ENCODE results near the gene CLASP1.

Gene CLASP1

GRCh38 chr2:121520641-121520994 is 128.6 kb downstream of the CLASP1 start:
- ATAC-seq: no peak
- TF ChIP-seq ZNF70 (CRISPR knock-in tag; IDR thresholded peaks at IDR 0.05) (no peak), TSHZ2 (CRISPR knock-in tag; IDR thresholded peaks at IDR 0.05) (no peak), ZFP30 (CRISPR knock-in tag; IDR thresholded peaks at IDR 0.05) (no peak), ZNF8 (CRISPR knock-in tag; IDR thresholded peaks at IDR 0.05) (no peak), ZNF565 (CRISPR knock-in tag; conservative IDR thresholded peaks at IDR 0.05; ENCODE audit: low read depth) (no peak), PPARA (CRISPR knock-in tag; IDR thresholded peaks at IDR 0.05; ENCODE audit: borderline replicate concordance) (no peak), TCF4 (CRISPR knock-in tag; IDR thresholded peaks at IDR 0.05; ENCODE audit: borderline replicate concordance) (no peak), ZC3H10 (CRISPR knock-in tag; IDR thresholded peaks at IDR 0.05) (no peak)
- TF ChIP-seq, protein P1, sequence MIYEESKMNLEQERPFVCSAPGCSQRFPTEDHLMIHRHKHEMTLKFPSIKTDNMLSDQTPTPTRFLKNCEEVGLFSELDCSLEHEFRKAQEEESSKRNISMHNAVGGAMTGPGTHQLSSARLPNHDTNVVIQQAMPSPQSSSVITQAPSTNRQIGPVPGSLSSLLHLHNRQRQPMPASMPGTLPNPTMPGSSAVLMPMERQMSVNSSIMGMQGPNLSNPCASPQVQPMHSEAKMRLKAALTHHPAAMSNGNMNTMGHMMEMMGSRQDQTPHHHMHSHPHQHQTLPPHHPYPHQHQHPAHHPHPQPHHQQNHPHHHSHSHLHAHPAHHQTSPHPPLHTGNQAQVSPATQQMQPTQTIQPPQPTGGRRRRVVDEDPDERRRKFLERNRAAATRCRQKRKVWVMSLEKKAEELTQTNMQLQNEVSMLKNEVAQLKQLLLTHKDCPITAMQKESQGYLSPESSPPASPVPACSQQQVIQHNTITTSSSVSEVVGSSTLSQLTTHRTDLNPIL (CRISPR knock-in tag; IDR thresholded peaks at IDR 0.05; ENCODE audit: low read depth): no peak
- TF ChIP-seq, protein P2, sequence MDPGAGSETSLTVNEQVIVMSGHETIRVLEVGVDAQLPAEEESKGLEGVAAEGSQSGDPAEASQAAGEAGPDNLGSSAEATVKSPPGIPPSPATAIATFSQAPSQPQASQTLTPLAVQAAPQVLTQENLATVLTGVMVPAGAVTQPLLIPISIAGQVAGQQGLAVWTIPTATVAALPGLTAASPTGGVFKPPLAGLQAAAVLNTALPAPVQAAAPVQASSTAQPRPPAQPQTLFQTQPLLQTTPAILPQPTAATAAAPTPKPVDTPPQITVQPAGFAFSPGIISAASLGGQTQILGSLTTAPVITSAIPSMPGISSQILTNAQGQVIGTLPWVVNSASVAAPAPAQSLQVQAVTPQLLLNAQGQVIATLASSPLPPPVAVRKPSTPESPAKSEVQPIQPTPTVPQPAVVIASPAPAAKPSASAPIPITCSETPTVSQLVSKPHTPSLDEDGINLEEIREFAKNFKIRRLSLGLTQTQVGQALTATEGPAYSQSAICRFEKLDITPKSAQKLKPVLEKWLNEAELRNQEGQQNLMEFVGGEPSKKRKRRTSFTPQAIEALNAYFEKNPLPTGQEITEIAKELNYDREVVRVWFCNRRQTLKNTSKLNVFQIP (CRISPR knock-in tag; IDR thresholded peaks at IDR 0.05; ENCODE audit: borderline replicate concordance, low read depth): no peak

DNA sequence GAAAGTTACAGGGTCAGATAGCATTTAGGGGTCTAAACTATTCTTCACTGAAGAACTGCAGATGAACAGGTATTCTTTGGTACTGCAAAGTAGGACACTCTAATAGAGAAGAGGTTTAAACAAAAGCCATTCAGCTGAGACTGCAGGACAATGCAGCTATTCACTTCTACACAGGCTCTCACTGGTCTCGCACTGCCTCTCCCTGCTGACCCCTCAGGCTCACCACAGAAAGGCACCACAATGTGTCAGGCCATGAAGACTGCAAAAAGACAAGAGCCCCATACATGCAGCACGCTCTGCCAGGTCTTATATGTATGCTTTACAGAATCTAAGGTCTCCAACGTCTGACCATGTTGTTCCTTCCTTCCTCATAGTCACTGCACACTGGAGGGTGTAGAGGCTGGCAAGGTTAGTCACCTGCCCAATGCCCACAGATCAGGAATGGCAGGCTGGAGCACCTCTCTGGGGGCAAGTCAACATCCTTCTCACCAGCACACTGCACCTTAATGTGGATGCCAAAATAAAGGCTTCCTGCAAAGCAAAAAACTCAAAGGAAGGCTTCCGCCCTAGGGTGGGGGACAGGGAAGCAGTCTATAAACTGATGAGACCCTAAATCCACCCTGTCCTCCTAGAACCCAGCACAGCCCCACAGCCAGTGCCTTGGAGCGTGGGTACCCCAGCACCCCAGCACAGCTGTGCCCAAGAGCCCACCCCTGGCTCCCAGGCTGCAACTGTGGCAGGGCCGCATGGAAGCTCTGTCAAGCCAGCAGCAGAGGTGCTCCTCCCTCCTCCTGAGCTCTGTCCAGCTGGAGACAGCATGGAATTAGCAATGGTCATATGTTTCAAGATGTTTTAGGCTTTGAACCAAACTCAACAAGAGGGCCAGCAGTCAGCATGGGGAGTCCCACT is 129.3 kb downstream of the CLASP1 start:
- no peak for ATAC-seq
- TF ChIP-seq TCF4 (CRISPR knock-in tag; IDR thresholded peaks at IDR 0.05; ENCODE audit: borderline replicate concordance): no peak
- no peak for TF ChIP-seq ZNF565 (CRISPR knock-in tag; conservative IDR thresholded peaks at IDR 0.05; ENCODE audit: low read depth)
- TF ChIP-seq ZNF8 (CRISPR knock-in tag; IDR thresholded peaks at IDR 0.05): no peak
- no peak for TF ChIP-seq PPARA (CRISPR knock-in tag; IDR thresholded peaks at IDR 0.05; ENCODE audit: borderline replicate concordance)
- TF ChIP-seq OSR1 (CRISPR knock-in tag; IDR thresholded peaks at IDR 0.05): no peak
- TF ChIP-seq GLIS3 (CRISPR knock-in tag; IDR thresholded peaks at IDR 0.05): no peak
- no peak for TF ChIP-seq ARNTL (CRISPR knock-in tag; IDR thresholded peaks at IDR 0.05; ENCODE audit: borderline replicate concordance, low read depth)
- TF ChIP-seq ZFP3 (CRISPR knock-in tag; IDR thresholded peaks at IDR 0.05): no peak
- TF ChIP-seq, protein P2 (CRISPR knock-in tag; IDR thresholded peaks at IDR 0.05; ENCODE audit: borderline replicate concordance, low read depth): no peak
- no peak for TF ChIP-seq RARB (CRISPR knock-in tag; IDR thresholded peaks at IDR 0.05)
- no peak for TF ChIP-seq BACH2 (CRISPR knock-in tag; IDR thresholded peaks at IDR 0.05; ENCODE audit: borderline replicate concordance)
- TF ChIP-seq ZC3H10 (CRISPR knock-in tag; IDR thresholded peaks at IDR 0.05): no peak

DNA sequence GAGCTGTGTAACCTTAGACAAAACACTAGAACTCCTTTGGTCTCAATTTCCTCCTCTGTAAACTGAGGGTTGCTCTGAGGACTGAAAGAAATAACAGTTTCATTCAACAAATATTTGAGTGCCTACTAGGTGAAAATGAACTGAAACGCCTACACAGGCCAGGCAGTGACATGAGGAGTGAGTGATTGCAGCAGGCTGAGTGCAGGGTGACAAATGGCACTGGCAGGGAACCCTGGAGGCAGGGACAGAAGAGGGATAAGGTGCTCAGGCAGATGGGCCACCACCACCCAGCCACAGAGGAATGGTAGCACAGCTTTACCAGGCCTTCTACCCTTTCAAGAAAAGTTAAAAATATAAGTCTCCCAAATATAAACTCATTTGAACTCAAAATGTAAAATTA is 130.1 kb downstream of the CLASP1 start:
- TF ChIP-seq TSHZ2 (CRISPR knock-in tag; IDR thresholded peaks at IDR 0.05): no peak
- TF ChIP-seq, protein P2 (CRISPR knock-in tag; IDR thresholded peaks at IDR 0.05; ENCODE audit: borderline replicate concordance, low read depth): no peak
- TF ChIP-seq ISL1 (CRISPR knock-in tag; IDR thresholded peaks at IDR 0.05): no peak
- TF ChIP-seq CSDC2 (CRISPR knock-in tag; IDR thresholded peaks at IDR 0.05): no peak
- TF ChIP-seq PPARA (CRISPR knock-in tag; IDR thresholded peaks at IDR 0.05; ENCODE audit: borderline replicate concordance): no peak
- TF ChIP-seq RARB (CRISPR knock-in tag; IDR thresholded peaks at IDR 0.05): no peak
- TF ChIP-seq, protein P3, sequence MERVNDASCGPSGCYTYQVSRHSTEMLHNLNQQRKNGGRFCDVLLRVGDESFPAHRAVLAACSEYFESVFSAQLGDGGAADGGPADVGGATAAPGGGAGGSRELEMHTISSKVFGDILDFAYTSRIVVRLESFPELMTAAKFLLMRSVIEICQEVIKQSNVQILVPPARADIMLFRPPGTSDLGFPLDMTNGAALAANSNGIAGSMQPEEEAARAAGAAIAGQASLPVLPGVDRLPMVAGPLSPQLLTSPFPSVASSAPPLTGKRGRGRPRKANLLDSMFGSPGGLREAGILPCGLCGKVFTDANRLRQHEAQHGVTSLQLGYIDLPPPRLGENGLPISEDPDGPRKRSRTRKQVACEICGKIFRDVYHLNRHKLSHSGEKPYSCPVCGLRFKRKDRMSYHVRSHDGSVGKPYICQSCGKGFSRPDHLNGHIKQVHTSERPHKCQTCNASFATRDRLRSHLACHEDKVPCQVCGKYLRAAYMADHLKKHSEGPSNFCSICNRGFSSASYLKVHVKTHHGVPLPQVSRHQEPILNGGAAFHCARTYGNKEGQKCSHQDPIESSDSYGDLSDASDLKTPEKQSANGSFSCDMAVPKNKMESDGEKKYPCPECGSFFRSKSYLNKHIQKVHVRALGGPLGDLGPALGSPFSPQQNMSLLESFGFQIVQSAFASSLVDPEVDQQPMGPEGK (CRISPR knock-in tag; IDR thresholded peaks at IDR 0.05; ENCODE audit: borderline replicate concordance): no peak
- no peak for TF ChIP-seq ARNTL (CRISPR knock-in tag; IDR thresholded peaks at IDR 0.05; ENCODE audit: borderline replicate concordance, low read depth)
- TF ChIP-seq ESRRG (CRISPR knock-in tag; IDR thresholded peaks at IDR 0.05): no peak
- no peak for TF ChIP-seq ZC3H10 (CRISPR knock-in tag; IDR thresholded peaks at IDR 0.05)
- TF ChIP-seq ZNF565 (CRISPR knock-in tag; conservative IDR thresholded peaks at IDR 0.05; ENCODE audit: low read depth): no peak
- no peak for TF ChIP-seq TOX (CRISPR knock-in tag; IDR thresholded peaks at IDR 0.05; ENCODE audit: borderline replicate concordance)
- no peak for TF ChIP-seq ZFP30 (CRISPR knock-in tag; IDR thresholded peaks at IDR 0.05)
- TF ChIP-seq BACH2 (CRISPR knock-in tag; IDR thresholded peaks at IDR 0.05; ENCODE audit: borderline replicate concordance): no peak
- no peak for TF ChIP-seq GLIS3 (CRISPR knock-in tag; IDR thresholded peaks at IDR 0.05)
- no peak for ATAC-seq

Measured in SK-N-SH treated with all-trans-retinoic acid at 6 μM for 48 hours (cell line).